Stimulated activated CD4-positive, alpha-beta T cell treated with anti-CD3 and anti-CD28 coated beads, TNF-alpha, amount 100 ng/mL, for 48 hours (primary cell): ENCODE data around the gene PTPRM.

Experiments
- DNase-seq, 3 donors: peaks; one replicate each; pipeline ENCODE4 v3.0.0-alpha.2; 2020; ENCODE audit warnings: low read depth in 3 of 3

PTPRM gene

GRCh38 chr18:8174771-8175170 is 607.7 kb downstream of the PTPRM start:
- DNase-seq: no peak

GRCh38 chr18:8175501-8176061 is 608.5 kb downstream of the PTPRM start:
- no peak for DNase-seq

GRCh38 chr18:8176109-8176508 is 609.0 kb downstream of the PTPRM start:
- no peak for DNase-seq

- DNase-seq: no peak
Observed at GRCh38 chr18:8176554-8176953, 609.4 kb downstream of the PTPRM start.

DNA sequence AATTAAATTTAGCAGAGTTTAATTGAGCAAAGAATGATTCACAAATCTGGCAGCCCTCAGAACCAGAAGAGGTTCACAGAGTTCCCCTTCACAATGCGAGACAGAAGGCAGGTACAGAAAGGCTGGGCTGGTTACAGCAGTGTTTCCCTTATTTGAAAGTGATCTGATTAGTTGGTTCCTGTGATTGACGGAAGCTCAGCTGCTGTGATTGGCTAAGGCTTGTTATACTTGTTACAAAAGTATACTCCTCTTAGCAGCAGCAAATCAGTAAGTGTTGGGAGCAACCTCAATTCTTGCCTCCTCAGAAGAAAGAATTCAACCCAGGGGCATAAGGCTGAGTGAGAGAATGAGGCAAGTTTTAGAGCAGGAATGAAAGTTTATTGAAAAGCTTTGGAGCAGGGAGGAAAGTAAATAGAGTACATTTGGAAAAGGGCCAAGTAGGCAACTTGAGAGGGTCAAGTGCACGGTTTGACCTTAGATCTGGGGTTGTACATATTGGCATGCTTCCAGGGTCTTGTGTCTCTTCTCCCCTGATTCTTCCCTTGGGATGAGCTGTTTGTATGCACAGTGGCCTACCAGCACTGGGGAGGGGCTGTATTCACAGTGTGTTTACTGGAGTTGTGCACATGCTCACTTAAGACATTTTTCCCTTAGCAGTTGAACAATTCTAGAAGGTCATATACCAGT is 610.4 kb downstream of the PTPRM start:
- DNase-seq: no peak

DNA sequence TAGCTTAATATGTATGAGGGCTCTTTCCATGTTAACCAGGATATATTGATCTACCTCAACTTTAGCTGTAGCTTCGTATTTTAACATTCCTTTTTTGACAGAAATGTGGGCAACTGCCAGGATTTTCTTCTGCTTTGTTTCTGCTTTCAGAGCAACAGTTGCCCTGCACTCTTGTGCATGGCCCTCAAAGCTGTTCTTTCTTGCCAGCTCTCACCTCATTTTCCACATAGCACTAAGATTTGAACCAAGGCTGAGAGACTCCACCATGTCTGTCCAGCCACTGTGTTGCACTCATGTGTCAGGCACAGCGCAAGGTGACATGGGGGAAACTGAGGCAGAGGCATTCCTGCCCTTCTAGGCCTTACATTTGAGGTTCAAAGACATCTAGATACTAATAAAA is 619.3 kb downstream of the PTPRM start:
- no peak for DNase-seq

DNA sequence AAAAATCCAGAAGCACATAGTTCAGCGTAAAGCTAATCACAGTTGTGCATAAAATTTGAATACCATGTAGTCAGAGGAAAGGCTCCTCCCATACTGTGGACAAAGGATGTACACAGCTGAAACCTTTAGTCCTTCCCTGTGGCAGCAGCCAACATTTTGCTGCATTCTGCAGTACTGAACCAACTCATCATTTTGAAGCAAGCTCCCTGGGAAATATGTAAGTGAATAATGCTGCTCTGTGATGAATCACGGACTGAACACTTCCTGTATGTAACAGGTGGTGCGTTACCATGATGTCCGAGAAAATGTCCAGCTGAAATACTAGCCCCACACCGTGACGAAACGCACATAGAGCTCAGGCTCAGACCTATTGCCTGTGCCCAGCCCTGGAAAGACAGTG is 621.1 kb downstream of the PTPRM start:
- no peak for DNase-seq

- DNase-seq: no peak
Observed at GRCh38 chr18:8190980-8191379, 623.9 kb downstream of the PTPRM start.

DNA sequence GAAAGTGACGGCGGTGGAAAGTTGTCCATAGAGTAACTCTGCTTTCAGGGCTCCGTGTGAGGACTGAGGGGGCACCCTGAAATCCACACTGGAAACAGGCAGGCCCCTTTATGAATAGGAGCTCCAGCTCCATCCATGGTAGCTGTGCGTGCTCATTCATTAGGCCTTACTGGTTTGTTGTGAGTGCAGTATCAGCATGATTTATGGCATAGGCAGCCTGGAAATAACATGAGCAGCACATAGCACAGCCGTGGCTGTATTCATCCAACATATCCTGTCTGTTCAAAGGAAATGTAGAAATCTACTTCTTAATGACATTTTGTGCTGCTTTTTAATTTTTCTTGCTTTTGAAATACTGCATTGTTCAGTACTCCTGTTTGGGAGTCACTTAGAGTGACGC is 627.3 kb downstream of the PTPRM start:
- no peak for DNase-seq

- DNase-seq: no peak
Observed at GRCh38 chr18:8196238-8196637, 629.1 kb downstream of the PTPRM start.

DNA sequence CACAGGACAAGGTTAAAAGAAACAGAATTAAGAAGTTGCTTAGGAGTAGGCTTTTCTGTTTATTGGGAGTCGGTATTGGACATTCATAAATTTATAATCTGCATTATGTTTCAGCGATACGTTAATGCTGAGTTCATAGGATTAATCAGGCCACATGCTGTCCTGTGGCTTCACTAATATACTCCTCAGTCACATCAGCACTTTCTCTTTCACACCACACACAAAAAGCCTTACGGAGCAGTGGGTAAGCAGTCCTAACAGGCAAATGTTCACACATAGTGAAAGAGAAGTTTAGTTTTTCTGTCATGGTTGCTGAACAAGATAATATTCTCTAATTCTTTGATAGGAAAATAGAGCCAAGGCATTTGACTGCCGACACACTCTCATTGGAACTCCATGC is 630.4 kb downstream of the PTPRM start:
- no peak for DNase-seq

- DNase-seq: no peak
Observed at GRCh38 chr18:8207996-8208395, 640.9 kb downstream of the PTPRM start.

GRCh38 chr18:8208716-8209115 is 641.6 kb downstream of the PTPRM start:
- no peak for DNase-seq

GRCh38 chr18:8212896-8213780 is 646.0 kb downstream of the PTPRM start:
- no peak for DNase-seq

GRCh38 chr18:8215741-8216140 is 648.6 kb downstream of the PTPRM start:
- no peak for DNase-seq

DNA sequence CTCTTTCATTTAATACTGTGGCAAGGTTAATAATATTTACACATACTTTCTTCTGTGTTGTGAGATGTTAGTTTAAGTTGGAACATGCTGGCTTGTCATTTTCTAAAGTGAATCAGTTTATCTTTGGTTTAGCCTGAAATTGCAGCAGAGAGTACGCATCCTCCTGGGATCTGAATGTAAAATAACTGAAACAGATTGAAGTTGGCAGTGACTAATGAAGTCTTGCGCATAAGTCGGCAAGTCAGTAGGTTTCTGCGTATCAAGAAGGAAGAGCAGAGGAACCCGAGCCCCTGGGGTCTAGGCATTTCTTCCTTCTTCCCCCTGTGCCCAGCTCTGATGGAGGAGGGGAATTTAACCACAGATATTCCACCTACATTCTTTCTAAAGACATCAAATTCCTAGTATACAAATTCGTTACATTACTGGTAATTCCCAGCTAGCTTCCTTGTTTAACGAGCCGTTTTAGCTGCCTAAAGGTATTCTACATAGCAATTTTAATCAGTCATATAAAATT is 650.0 kb downstream of the PTPRM start:
- no peak for DNase-seq

GRCh38 chr18:8218197-8218596 is 651.1 kb downstream of the PTPRM start:
- no peak for DNase-seq

DNA sequence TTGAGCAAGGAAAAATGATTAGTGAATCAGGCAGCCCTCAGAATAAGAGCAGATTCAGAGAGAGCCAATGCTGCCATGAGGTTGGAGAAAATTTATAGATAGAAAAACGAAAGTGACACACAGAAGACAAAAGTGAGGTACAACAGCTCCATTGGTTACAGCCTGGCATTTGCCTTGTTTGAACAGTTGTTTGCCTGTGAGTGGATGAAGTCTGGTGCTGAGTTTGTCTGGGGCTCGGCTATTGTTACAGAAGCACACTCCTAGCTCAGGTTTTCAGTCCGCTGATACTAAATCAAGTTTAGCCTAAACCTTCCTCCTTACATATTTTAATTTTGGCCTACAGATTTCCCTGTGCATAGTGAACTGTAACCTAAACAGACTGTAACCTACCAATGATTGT is 654.3 kb downstream of the PTPRM start:
- DNase-seq: no peak

- DNase-seq: no peak
Observed at GRCh38 chr18:8224576-8224975, 657.5 kb downstream of the PTPRM start.

- no peak for DNase-seq
Observed at GRCh38 chr18:8229040-8229439, 661.9 kb downstream of the PTPRM start.

GRCh38 chr18:8229787-8230186 is 662.7 kb downstream of the PTPRM start:
- no peak for DNase-seq

DNA sequence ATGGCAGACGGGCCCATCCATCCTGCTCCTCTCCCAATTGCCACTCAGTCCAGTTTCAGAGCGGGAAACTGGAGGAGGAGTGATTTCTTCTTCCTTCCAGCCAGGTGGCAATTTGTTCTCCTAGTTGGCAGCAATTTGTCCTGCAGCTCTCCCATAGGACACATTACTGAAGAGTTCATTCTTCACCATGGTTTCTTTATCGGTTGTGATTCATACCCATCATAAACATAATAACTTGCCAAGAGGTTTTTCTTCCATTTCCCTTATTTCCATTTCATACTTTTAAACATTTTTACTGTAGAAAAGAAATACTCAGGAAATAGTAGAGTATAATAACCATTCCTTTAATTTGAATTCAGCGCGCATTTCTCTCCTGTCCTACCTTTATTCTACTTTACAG is 664.2 kb downstream of the PTPRM start:
- no peak for DNase-seq

- DNase-seq: no peak
Observed at GRCh38 chr18:8232791-8233190, 665.7 kb downstream of the PTPRM start.
